ENCODE measurements around the gene OR2F1.

- no peak for TF ChIP-seq EP300 (IDR thresholded peaks at IDR 0.05; ENCODE audit: low read depth)
- TF ChIP-seq POLR2A (IDR thresholded peaks at IDR 0.05): no peak
- TF ChIP-seq, protein P1, sequence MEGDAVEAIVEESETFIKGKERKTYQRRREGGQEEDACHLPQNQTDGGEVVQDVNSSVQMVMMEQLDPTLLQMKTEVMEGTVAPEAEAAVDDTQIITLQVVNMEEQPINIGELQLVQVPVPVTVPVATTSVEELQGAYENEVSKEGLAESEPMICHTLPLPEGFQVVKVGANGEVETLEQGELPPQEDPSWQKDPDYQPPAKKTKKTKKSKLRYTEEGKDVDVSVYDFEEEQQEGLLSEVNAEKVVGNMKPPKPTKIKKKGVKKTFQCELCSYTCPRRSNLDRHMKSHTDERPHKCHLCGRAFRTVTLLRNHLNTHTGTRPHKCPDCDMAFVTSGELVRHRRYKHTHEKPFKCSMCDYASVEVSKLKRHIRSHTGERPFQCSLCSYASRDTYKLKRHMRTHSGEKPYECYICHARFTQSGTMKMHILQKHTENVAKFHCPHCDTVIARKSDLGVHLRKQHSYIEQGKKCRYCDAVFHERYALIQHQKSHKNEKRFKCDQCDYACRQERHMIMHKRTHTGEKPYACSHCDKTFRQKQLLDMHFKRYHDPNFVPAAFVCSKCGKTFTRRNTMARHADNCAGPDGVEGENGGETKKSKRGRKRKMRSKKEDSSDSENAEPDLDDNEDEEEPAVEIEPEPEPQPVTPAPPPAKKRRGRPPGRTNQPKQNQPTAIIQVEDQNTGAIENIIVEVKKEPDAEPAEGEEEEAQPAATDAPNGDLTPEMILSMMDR (IDR thresholded peaks at IDR 0.05): no peak
Measured at GRCh38 chr7:143938379-143939243, 16.0 kb upstream of the OR2F1 start.
